Mesendoderm (in vitro differentiated cells): ENCODE data around the gene MRPL36.

Experiments used
- DNase-seq: peaks from one replicate; pipeline ENCODE4 v3.0.0; 2013
- H2AK5ac ChIP-seq: 2 replicates; pipeline ENCODE4 v1.6.1; 2013; ENCODE audit warnings: low read length, inconsistent platforms
- H2BK120ac ChIP-seq: 2 replicates; pipeline ENCODE4 v1.6.1; 2013; ENCODE audit warnings: low read depth, mild to moderate bottlenecking, low read length, moderate library complexity, mixed read lengths
- H2BK15ac ChIP-seq: replicated peaks from 2 replicates; pipeline ENCODE4 v1.6.1; 2013; ENCODE audit warnings: low read depth, mild to moderate bottlenecking, moderate library complexity
- H2BK5ac ChIP-seq: 2 replicates; pipeline ENCODE4 v1.6.1; 2013; ENCODE audit warnings: low read length, inconsistent platforms
- H3K18ac ChIP-seq: 2 replicates; pipeline ENCODE4 v1.6.1; 2013; ENCODE audit warnings: mild to moderate bottlenecking, low read length, mixed read lengths
- H3K23ac ChIP-seq: one replicate; pipeline ENCODE4 v1.6.1; 2013; ENCODE audit warnings: low read length
- H3K27ac ChIP-seq: 2 replicates; pipeline ENCODE4 v1.5.1; 2013; ENCODE audit warnings: low read depth, mild to moderate bottlenecking, inconsistent platforms, low read length, moderate library complexity
- H3K27me3 ChIP-seq: 2 replicates; pipeline ENCODE4 v1.6.1; 2013; ENCODE audit warnings: low read length, control low read depth, mild to moderate bottlenecking, inconsistent platforms; ENCODE audit not compliant: insufficient read depth, poor library complexity
- H3K36me3 ChIP-seq: 2 replicates; pipeline ENCODE4 v1.6.1; 2013; ENCODE audit warnings: low read length, inconsistent platforms; ENCODE audit not compliant: control insufficient read depth, insufficient read depth
- H3K4ac ChIP-seq: one replicate; pipeline ENCODE4 v1.6.1; 2013; ENCODE audit warnings: low read depth, mild to moderate bottlenecking, low read length, moderate library complexity
- H3K4me1 ChIP-seq: 2 replicates; pipeline ENCODE4 v1.6.1; 2013; ENCODE audit warnings: low read depth, low read length, inconsistent platforms; ENCODE audit not compliant: control insufficient read depth
- H3K4me2 ChIP-seq: 2 replicates; pipeline ENCODE4 v1.6.1; 2013; ENCODE audit warnings: low read length
- H3K4me3 ChIP-seq: 2 replicates; pipeline ENCODE4 v1.5.1; 2013; ENCODE audit warnings: mild to moderate bottlenecking, low read length
- H3K56ac ChIP-seq: one replicate; pipeline ENCODE4 v1.6.1; 2013; ENCODE audit warnings: low read length
- H3K79me1 ChIP-seq: 2 replicates; pipeline ENCODE4 v1.6.1; 2013; ENCODE audit warnings: low read length, inconsistent platforms
- H3K79me2 ChIP-seq: 2 replicates; pipeline ENCODE4 v1.6.1; 2013; ENCODE audit warnings: mild to moderate bottlenecking, low read length; ENCODE audit not compliant: control insufficient read depth, insufficient read depth
- H3K9ac ChIP-seq: 2 replicates; pipeline ENCODE4 v1.6.1; 2013; ENCODE audit warnings: low read length, inconsistent platforms
- H4K5ac ChIP-seq: one replicate; pipeline ENCODE4 v1.6.1; 2013; ENCODE audit warnings: low read length
- H4K8ac ChIP-seq: one replicate; pipeline ENCODE4 v1.6.1; 2013; ENCODE audit warnings: low read depth, mild to moderate bottlenecking, control low read depth, low read length, moderate library complexity
- WGBS: extraction: QIAGEN DNeasy Blood & Tissue Kit; methylation state at CpG from one replicate; pipeline ENCODE4 v1.1.7; 2013; ENCODE audit warnings: low lambda C conversion rate, missing lambda C conversion rate; ENCODE audit not compliant: insufficient coverage; ENCODE audit errors: extremely low coverage; 5-methylcytosine and 5-hydroxymethylcytosine counted together

Gene MRPL36

GRCh38 chr5:1787472-1788047 lies 12.1 kb downstream of the MRPL36 start:
- no peak overlapping the region for H3K4me3 ChIP-seq
- no peak overlapping the region for H2BK120ac ChIP-seq
- no peak overlapping the region for H3K56ac ChIP-seq
- H3K27ac ChIP-seq = no peak overlapping the region
- H4K8ac ChIP-seq = no peak overlapping the region
- H3K79me1 ChIP-seq = no peaks in the 10 kb centered on the region
- no peak overlapping the region for H2AK5ac ChIP-seq
- H3K4me1 ChIP-seq = no peaks in the 10 kb centered on the region
- H3K18ac ChIP-seq = no peak overlapping the region
- no peak for DNase-seq
- no peak overlapping the region for H3K23ac ChIP-seq
- H2BK5ac ChIP-seq = no peak overlapping the region
- H3K4me2 ChIP-seq = no peak overlapping the region
- H2BK15ac ChIP-seq = no peak overlapping the region
- H3K79me2 ChIP-seq = no peaks in the 10 kb centered on the region
- H3K36me3 ChIP-seq = no peaks in the 10 kb centered on the region
- WGBS = no CpG with 5 or more reads among the region's 12 CpGs
- no peak overlapping the region for H3K4ac ChIP-seq
- H4K5ac ChIP-seq = no peak overlapping the region
- H3K9ac ChIP-seq = no peak overlapping the region
- no peaks in the 10 kb centered on the region for H3K27me3 ChIP-seq

- no peak overlapping the region for H3K4ac ChIP-seq
- H3K4me2 ChIP-seq = no peak overlapping the region
- H4K8ac ChIP-seq = no peak overlapping the region
- no peak overlapping the region for H3K18ac ChIP-seq
- DNase-seq = no peak
- no peaks in the 10 kb centered on the region for H3K79me1 ChIP-seq
- no peak overlapping the region for H3K23ac ChIP-seq
- H3K79me2 ChIP-seq = no peaks in the 10 kb centered on the region
- no peaks in the 10 kb centered on the region for H3K27me3 ChIP-seq
- H2BK5ac ChIP-seq = no peak overlapping the region
- H3K36me3 ChIP-seq = no peaks in the 10 kb centered on the region
- WGBS = no CpG with 5 or more reads among the region's 29 CpGs
- H2AK5ac ChIP-seq = no peak overlapping the region
- H3K56ac ChIP-seq = no peak overlapping the region
- H2BK15ac ChIP-seq = no peak overlapping the region
- H3K9ac ChIP-seq = no peak overlapping the region
- no peaks in the 10 kb centered on the region for H3K4me1 ChIP-seq
- H3K27ac ChIP-seq = no peak overlapping the region
- H2BK120ac ChIP-seq = no peak overlapping the region
- no peak overlapping the region for H3K4me3 ChIP-seq
- H4K5ac ChIP-seq = no peak overlapping the region
These were observed 12.8 kb downstream of the MRPL36 start for GRCh38 chr5:1786621-1787471.

- DNase-seq = no peak
- H2BK15ac ChIP-seq = no peak overlapping the region
- H3K56ac ChIP-seq = no peak overlapping the region
- H3K23ac ChIP-seq = no peak overlapping the region
- no peaks in the 10 kb centered on the region for H3K27me3 ChIP-seq
- no peak overlapping the region for H2BK120ac ChIP-seq
- H3K36me3 ChIP-seq = no peaks in the 10 kb centered on the region
- no peak overlapping the region for H3K9ac ChIP-seq
- H3K18ac ChIP-seq = no peak overlapping the region
- H4K5ac ChIP-seq = no peak overlapping the region
- no peak overlapping the region for H4K8ac ChIP-seq
- H2AK5ac ChIP-seq = no peak overlapping the region
- no peak overlapping the region for H3K4me2 ChIP-seq
- no peak overlapping the region for H3K27ac ChIP-seq
- no peak overlapping the region for H3K4ac ChIP-seq
- no CpG with 5 or more reads among the region's 13 CpGs for WGBS
- no peak overlapping the region for H2BK5ac ChIP-seq
- no peaks in the 10 kb centered on the region for H3K79me2 ChIP-seq
- H3K4me3 ChIP-seq = no peak overlapping the region
- H3K79me1 ChIP-seq = no peaks in the 10 kb centered on the region
- no peaks in the 10 kb centered on the region for H3K4me1 ChIP-seq
These were observed 13.7 kb downstream of the MRPL36 start for GRCh38 chr5:1785984-1786383.

- Histone ChIP-seq H3K36me3 (no peaks in the 10 kb centered on the region), H3K79me1 (no peaks in the 10 kb centered on the region), H3K27ac (no peak overlapping the region), H3K18ac (no peak overlapping the region), H3K4me1 (no peaks in the 10 kb centered on the region), H3K4me2 (no peak overlapping the region), H3K56ac (no peak overlapping the region), H2BK5ac (no peak overlapping the region), H2AK5ac (no peak overlapping the region), H3K4me3 (no peak overlapping the region), H4K8ac (no peak overlapping the region), H3K23ac (no peak overlapping the region), H3K27me3 (no peaks in the 10 kb centered on the region), H3K79me2 (no peaks in the 10 kb centered on the region), H2BK15ac (no peak overlapping the region), H3K4ac (no peak overlapping the region), H4K5ac (no peak overlapping the region), H3K9ac (no peak overlapping the region), H2BK120ac (no peak overlapping the region)
- no peak for DNase-seq
- no CpG with 5 or more reads among the region's 8 CpGs for WGBS
These were observed 14.6 kb downstream of the MRPL36 start for GRCh38 chr5:1785062-1785461.

GRCh38 chr5:1784197-1785050 lies 15.2 kb downstream of the MRPL36 start:
- H3K23ac ChIP-seq = no peak overlapping the region
- no peaks in the 10 kb centered on the region for H3K36me3 ChIP-seq
- no peak overlapping the region for H3K4me3 ChIP-seq
- no peak overlapping the region for H2BK120ac ChIP-seq
- H3K18ac ChIP-seq = no peak overlapping the region
- H3K27me3 ChIP-seq = no peaks in the 10 kb centered on the region
- no CpG with 5 or more reads among the region's 20 CpGs for WGBS
- no peak overlapping the region for H3K9ac ChIP-seq
- H3K27ac ChIP-seq = no peak overlapping the region
- no peak overlapping the region for H4K8ac ChIP-seq
- H3K56ac ChIP-seq = no peak overlapping the region
- no peak overlapping the region for H4K5ac ChIP-seq
- no peak overlapping the region for H2BK5ac ChIP-seq
- H3K4ac ChIP-seq = no peak overlapping the region
- H2AK5ac ChIP-seq = no peak overlapping the region
- no peaks in the 10 kb centered on the region for H3K79me2 ChIP-seq
- DNase-seq = no peak
- no peaks in the 10 kb centered on the region for H3K79me1 ChIP-seq
- no peaks in the 10 kb centered on the region for H3K4me1 ChIP-seq
- no peak overlapping the region for H2BK15ac ChIP-seq
- H3K4me2 ChIP-seq = no peak overlapping the region
